Fibroblast of mammary gland (primary cell): ENCODE results near the gene STKLD1.
"Not testable (repeated sequence)": the region's sequence is repeated elsewhere in the genome, so short reads cannot be mapped to it uniquely, and the experiment has no call there.

Experiments
- DNase-seq: peaks from one replicate; pipeline ENCODE4 v3.0.0-alpha.2; 2010; ENCODE audit warnings: low read depth
- H3K4me3 ChIP-seq: 2 replicates; pipeline ENCODE4 v1.5.1; 2011; ENCODE audit warnings: low read depth, mild to moderate bottlenecking, low read length, moderate library complexity; ENCODE audit not compliant: control insufficient read depth
- TF ChIP-seq, protein P1 (sequence below): conservative IDR thresholded peaks from 2 replicates; pipeline ENCODE4 v1.5.1; 2011; ENCODE audit warnings: low read depth, low read length, inconsistent platforms; ENCODE audit not compliant: control insufficient read depth, insufficient read depth

Gene STKLD1

DNA sequence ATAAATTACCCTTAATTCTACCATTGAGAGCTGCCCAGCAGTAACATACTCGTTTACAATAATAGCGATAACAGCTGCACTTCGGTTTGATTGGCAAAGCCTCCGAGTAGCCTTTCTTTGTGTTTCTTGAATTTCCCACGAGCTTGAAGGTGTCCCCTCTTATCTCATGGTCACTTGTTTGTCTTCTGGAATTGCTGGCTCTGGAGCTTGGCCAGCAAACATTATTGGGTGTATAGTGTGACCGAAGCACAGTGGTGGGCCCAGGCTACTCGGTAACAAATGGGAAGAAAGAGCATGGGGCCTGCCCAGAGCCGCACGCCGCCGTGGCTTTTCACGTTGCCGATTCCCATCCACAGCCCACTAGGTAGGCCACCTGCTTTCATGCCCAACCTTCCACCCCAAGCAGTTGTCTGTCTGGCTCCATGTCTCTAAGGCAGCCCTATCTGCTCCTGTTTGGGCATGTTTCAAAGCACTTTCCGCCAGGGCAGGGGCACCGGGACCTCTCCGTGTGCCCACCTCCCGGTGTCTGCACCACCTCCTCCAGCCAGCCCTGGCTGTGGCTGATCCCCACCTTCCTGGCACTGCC lies 8.7 kb downstream of the STKLD1 start:
- no peak for DNase-seq
- TF ChIP-seq, protein P1, sequence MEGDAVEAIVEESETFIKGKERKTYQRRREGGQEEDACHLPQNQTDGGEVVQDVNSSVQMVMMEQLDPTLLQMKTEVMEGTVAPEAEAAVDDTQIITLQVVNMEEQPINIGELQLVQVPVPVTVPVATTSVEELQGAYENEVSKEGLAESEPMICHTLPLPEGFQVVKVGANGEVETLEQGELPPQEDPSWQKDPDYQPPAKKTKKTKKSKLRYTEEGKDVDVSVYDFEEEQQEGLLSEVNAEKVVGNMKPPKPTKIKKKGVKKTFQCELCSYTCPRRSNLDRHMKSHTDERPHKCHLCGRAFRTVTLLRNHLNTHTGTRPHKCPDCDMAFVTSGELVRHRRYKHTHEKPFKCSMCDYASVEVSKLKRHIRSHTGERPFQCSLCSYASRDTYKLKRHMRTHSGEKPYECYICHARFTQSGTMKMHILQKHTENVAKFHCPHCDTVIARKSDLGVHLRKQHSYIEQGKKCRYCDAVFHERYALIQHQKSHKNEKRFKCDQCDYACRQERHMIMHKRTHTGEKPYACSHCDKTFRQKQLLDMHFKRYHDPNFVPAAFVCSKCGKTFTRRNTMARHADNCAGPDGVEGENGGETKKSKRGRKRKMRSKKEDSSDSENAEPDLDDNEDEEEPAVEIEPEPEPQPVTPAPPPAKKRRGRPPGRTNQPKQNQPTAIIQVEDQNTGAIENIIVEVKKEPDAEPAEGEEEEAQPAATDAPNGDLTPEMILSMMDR, result no peak
- H3K4me3 ChIP-seq, result no peak overlapping the region

DNA sequence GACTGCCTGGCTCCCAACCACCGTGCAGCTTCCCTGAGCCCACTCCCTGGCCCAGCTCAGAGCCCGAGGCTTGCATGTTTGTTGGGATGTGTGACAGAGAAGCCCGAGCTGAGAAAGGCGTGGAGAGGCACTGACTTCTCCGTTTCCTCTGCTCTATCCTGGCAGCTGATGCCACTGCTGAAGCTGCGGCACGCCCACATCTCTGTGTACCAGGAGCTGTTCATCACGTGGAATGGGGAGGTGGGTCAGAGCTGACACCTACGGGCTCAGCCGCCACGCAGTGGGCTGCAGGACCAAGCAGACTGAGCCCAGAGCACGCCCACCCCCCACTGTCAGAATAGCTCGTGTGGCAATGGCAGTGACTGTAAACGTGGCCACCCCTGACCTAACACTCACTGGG lies 9.3 kb downstream of the STKLD1 start:
- TF ChIP-seq, protein P1, result no peak
- DNase-seq, result no peak

DNA sequence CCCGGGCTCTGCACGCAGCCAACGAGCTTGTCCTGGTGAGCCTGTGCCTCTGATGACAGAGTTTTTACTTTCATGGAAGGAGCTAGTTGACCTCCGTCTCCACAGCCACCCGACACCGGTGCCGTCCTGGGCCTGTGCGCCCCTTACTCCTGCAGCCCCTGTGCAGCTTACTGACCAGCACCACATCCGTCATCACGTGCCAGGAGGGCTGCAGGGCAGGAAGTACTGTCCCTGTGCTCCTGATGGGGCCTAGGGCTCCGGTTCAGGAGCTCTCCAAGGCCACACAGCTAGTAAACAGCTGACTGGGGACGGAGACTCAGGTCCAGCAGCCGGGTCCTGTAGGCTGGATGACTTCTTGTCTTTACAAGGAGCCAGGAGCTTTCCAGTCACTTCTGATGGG lies 10.2 kb downstream of the STKLD1 start:
- no peak for DNase-seq
- H3K4me3 ChIP-seq, result no peak overlapping the region
- TF ChIP-seq, protein P1, result no peak

More for the DNA sequence above, 9.3 kb downstream of the STKLD1 start:
- H3K4me3 ChIP-seq, result no peak overlapping the region

DNA sequence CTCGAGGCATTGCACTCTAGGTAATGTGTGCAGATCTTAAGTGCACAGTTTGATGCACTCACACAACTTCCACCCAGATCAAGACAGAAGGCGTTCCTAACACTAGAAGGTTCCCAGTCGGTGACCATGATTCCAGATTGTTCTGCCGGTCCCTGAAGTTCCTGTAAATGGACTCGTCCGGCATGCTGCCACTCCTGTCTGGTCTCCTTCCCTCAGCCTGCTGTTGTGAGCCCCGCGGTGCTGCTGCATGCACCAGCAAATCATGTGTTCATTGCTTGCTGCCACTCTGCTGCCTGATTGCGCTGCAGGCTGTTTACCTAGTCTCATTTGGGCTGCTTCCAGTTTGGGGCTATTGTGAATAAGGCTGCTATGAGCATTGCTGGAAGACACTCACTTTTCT lies 11.5 kb downstream of the STKLD1 start:
- no peak for DNase-seq
- no peak overlapping the region for H3K4me3 ChIP-seq
- TF ChIP-seq, protein P1, result no peak

DNA sequence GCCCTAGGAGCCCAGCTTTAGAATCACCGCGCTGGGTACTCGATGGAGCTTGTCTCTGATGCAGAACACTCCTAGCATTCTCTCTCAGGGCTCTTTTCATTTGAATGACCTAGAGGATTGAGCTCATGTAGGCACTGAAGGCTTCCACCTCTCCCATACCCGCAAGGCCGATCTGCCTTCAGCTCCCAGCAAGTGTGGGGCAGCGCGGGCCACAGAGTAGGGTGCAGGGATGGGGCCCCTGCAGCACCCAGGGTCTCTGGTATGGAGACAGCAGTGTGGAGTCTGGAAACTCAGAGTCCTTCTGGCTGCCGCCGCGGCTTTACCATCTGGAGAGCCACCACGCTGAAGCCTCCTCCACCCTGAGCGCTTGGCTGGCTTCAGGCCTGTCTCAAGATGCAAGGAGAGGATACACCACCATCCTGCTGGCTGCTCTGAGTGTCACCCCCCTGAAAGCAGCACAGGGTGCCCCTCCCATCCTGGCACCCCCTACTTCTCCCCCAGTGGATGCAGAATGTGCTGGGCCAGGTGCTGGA lies 12.9 kb downstream of the STKLD1 start:
- no peak for DNase-seq
- TF ChIP-seq, protein P1, result no peak
- H3K4me3 ChIP-seq, result no peak overlapping the region

DNA sequence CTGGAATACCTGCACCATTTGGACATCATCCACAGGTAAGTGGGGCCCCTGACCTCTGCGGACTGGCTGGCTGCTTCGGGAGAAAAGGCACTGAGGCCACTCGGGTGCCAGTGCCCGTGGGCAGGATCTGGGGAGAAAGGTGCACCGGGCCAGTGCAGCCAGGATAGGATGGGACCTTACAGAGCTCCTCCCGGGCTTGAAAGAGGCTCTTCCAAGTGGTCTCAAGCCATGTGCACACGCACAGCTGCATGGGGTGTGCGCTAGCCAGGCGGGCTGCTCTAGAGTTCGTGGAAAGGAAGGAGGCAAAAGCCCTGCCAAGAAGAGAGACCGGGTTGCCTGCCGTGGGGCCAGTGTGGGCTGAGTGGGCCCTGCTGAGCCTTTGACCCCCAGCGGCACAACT lies 13.4 kb downstream of the STKLD1 start:
- DNase-seq, result no peak
- TF ChIP-seq, protein P1, result no peak
- H3K4me3 ChIP-seq, result no peak overlapping the region

DNA sequence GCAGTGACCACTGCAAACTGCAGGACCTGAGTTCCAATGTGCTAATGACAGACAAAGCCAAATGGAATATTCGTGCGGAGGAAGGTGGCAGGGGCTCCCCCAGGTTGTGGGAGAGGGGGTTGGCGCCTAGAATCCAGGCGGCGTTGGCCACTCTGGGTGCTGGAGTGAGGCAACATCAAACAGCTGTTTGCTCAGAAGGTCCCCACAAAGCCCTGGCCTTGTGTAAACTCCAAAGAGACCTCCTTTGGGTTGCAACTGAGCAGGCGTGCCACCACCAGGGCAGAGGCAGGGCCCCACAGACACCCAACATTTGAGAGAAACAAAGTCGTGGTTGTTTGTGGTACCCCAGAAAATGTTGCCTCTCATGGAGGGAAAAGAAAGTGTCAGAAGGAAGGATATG lies 14.5 kb downstream of the STKLD1 start:
- TF ChIP-seq, protein P1, result no peak
- DNase-seq, result no peak
- no peak overlapping the region for H3K4me3 ChIP-seq

DNA sequence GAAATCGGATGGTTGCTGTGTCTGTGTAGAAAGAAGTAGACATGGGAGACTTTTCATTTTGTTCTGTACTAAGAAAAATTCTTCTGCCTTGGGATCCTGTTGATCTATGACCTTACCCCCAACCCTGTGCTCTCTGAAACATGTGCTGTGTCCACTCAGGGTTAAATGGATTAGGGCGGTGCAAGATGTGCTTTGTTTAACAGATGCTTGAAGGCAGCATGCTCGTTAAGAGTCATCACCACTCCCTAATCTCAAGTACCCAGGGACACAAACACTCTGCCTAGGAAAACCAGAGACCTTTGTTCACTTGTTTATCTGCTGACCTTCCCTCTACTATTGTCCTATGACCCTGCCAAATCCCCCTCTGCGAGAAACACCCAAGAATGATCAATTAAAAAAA lies 15.3 kb downstream of the STKLD1 start:
- not testable (repeated sequence) for H3K4me3 ChIP-seq, DNase-seq

DNA sequence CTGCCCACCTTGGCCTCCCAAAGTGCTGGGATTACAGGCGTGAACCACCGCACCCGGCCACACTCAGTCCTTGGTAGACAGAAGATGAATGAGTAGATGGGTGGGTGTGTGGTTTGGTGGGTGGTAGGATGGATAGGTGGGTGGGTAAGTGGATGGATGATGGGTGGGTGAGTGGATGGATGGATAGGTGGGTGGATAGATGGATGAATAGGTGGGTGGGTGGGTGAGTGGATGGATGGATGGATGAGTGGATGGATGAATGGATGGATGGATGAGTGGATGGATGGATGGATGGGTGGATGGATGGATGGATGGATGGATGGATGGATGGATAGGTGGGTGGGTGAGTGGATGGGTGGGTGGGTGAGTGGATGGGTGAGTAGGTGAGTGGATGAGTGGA lies 16.1 kb downstream of the STKLD1 start:
- H3K4me3 ChIP-seq, DNase-seq: not testable (repeated sequence)
